Measurements from ENCODE around the gene BCAM. TPM values are rescaled to one million over a fixed set of nuclear protein-coding genes. Genes with fewer than 3 reads are reported as not detected.
A peak's percentile ranks its signal among the peaks of the same experiment; 100 is the strongest.

BCAM gene
- total and polyA plus RNA-seq, 7 donors, result 1.2 to 36.3 (median 11.8) TPM

GRCh38 chr19:44803442-44804428 is 5.2 kb upstream of the BCAM start:
- 92% methylated on average over 13 of the region's 13 CpGs for WGBS, 2 donors
- intact Hi-C loops (cut with DNase I), result no loop called here
- H3K27ac ChIP-seq, result no peak overlapping the region
- peaks cover 0 to 9% (median 8%) of the 10 kb centered on the region in 4 donors for H3K4me1 ChIP-seq
- no peaks in the 10 kb centered on the region for H3K9me3 ChIP-seq
- TF ChIP-seq, protein P1, sequence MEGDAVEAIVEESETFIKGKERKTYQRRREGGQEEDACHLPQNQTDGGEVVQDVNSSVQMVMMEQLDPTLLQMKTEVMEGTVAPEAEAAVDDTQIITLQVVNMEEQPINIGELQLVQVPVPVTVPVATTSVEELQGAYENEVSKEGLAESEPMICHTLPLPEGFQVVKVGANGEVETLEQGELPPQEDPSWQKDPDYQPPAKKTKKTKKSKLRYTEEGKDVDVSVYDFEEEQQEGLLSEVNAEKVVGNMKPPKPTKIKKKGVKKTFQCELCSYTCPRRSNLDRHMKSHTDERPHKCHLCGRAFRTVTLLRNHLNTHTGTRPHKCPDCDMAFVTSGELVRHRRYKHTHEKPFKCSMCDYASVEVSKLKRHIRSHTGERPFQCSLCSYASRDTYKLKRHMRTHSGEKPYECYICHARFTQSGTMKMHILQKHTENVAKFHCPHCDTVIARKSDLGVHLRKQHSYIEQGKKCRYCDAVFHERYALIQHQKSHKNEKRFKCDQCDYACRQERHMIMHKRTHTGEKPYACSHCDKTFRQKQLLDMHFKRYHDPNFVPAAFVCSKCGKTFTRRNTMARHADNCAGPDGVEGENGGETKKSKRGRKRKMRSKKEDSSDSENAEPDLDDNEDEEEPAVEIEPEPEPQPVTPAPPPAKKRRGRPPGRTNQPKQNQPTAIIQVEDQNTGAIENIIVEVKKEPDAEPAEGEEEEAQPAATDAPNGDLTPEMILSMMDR (IDR thresholded peaks at IDR 0.05), result no peak
- no peak for TF ChIP-seq EP300 (IDR thresholded peaks at IDR 0.05)
- no peak for TF ChIP-seq POLR2AphosphoS5 (IDR thresholded peaks at IDR 0.05)
- TF ChIP-seq POLR2A (IDR thresholded peaks at IDR 0.05), result no peak
- no peaks in the 10 kb centered on the region for H3K27me3 ChIP-seq
- H3K36me3 ChIP-seq, result no peaks in the 10 kb centered on the region
- DNase-seq, result no peak
- no peak overlapping the region for H3K4me3 ChIP-seq

- Histone ChIP-seq H3K9me3 (no peaks in the 10 kb centered on the region), H3K4me1 (peaks cover 0 to 28% (median 20%) of the 10 kb centered on the region in 4 donors), H3K27ac (no peak overlapping the region), H3K36me3 (no peaks in the 10 kb centered on the region), H3K4me3 (no peak overlapping the region), H3K27me3 (no peaks in the 10 kb centered on the region)
- no peak for DNase-seq
- WGBS, 2 donors, result 84 to 90% methylated on average over 7 of the region's 7 CpGs
- intact Hi-C loops (cut with DNase I), result no loop called here
- no peak for TF ChIP-seq POLR2A (IDR thresholded peaks at IDR 0.05)
These were observed 2.6 kb upstream of the BCAM start for GRCh38 chr19:44806291-44806690.

- Histone ChIP-seq H3K4me3 (no peak overlapping the region), H3K27me3 (no peaks in the 10 kb centered on the region), H3K27ac (peak overlapping the region in 1 of 4 donors; percentile 77), H3K4me1 (peaks cover 0 to 28% (median 20%) of the 10 kb centered on the region in 4 donors), H3K36me3 (no peaks in the 10 kb centered on the region), H3K9me3 (no peaks in the 10 kb centered on the region)
- TF ChIP-seq POLR2A (IDR thresholded peaks at IDR 0.05), result no peak
- TF ChIP-seq EP300 (IDR thresholded peaks at IDR 0.05), result no peak
- TF ChIP-seq, protein P1 (IDR thresholded peaks at IDR 0.05), result no peak
- TF ChIP-seq POLR2AphosphoS5 (IDR thresholded peaks at IDR 0.05), result no peak
- DNase-seq, result no peak
- intact Hi-C loops (cut with DNase I), result no loop called here
- 18 to 61% methylated on average over 5 of the region's 5 CpGs for WGBS, 2 donors
These were observed 1.7 kb upstream of the BCAM start for GRCh38 chr19:44807162-44807561.

GRCh38 chr19:44807652-44808462 is 1.0 kb upstream of the BCAM start:
- no peaks in the 10 kb centered on the region for H3K36me3 ChIP-seq
- H3K9me3 ChIP-seq, result no peaks in the 10 kb centered on the region
- TF ChIP-seq EP300 (IDR thresholded peaks at IDR 0.05), result no peak
- TF ChIP-seq, protein P1 (IDR thresholded peaks at IDR 0.05), result peak in 2 of 4 experiments; percentile 15 to 23
- no peak for TF ChIP-seq POLR2AphosphoS5 (IDR thresholded peaks at IDR 0.05)
- no peak for TF ChIP-seq POLR2A (IDR thresholded peaks at IDR 0.05)
- no peaks in the 10 kb centered on the region for H3K27me3 ChIP-seq
- peaks cover 0 to 28% (median 20%) of the 10 kb centered on the region in 4 donors for H3K4me1 ChIP-seq
- peak overlapping the region; percentile 49 to 77 (median 59) for H3K27ac ChIP-seq
- intact Hi-C loops (cut with DNase I), result loop anchor here (2.0 kb wide), 1 partner anchor 37 kb away; no protein-coding TSS in a partner anchor
- DNase-seq, result no peak
- H3K4me3 ChIP-seq, result peak overlapping the region in 1 of 4 donors; percentile 50
- 17 to 31% methylated on average over 14 of the region's 14 CpGs for WGBS, 2 donors

Measured in sigmoid colon (tissue), 7 donors.